Measurements from ENCODE around the gene EXOC6.

DNA sequence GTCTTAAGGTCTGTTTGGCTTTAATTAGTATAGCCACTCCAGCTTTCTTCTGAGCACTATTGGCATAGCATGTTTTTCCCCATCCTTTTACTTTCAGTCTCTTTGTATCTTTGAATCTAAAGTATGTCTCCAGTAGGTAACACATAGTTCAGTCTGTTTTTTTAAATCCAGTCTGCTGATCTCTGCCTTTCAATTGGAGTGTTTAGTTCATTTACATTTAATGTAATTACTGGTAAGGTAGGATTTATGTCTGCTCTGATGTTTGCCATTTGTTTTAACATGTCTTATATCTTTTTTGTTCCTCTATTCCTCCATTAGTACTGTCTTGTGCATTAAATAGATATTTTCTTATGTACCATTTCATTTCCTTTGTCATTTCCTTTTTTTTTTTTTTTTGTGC is 72.5 kb downstream of the EXOC6 start:
- no peak for TF ChIP-seq GATA2 (IDR thresholded peaks at IDR 0.05; ENCODE audit: low read depth, low read length)
- no peak for TF ChIP-seq GATA3 (IDR thresholded peaks at IDR 0.05; ENCODE audit: low read depth, low read length)
